ENCODE measurements around the gene RAVER1. TPM values are rescaled to one million over a fixed set of nuclear protein-coding genes. Genes with fewer than 3 reads are reported as not detected.
"Not testable (repeated sequence)": the region's sequence is repeated elsewhere in the genome, so short reads cannot be mapped to it uniquely, and the experiment has no call there.

The RAVER1 gene
- total and polyA plus RNA-seq, 3 donors from 2014 or later, result 32.3 to 49.6 (median 34.5) TPM

- DNase-seq, result no peak
- no peak for TF ChIP-seq POLR2A (IDR thresholded peaks at IDR 0.05)
- no peak for TF ChIP-seq CTCF (IDR thresholded peaks at IDR 0.05)
- Histone ChIP-seq H3K4me3 (no peak overlapping the region), H3K27me3 (no peaks in the 10 kb centered on the region), H3K4me1 (no peaks in the 10 kb centered on the region), H3K36me3 (ENCODE audit: low read depth, missing control alignments) (no peaks in the 10 kb centered on the region), H3K27ac (no peak overlapping the region), H3K9me3 (no peaks in the 10 kb centered on the region)
- WGBS, 2 donors, result 86 to 90% methylated on average over 10 of the region's 10 CpGs
- intact Hi-C loops (cut with DNase I; ENCODE audit: low total_unique reads), result no loop called here
Observed at GRCh38 chr19:10344780-10345179, 11.5 kb upstream of the RAVER1 start.

GRCh38 chr19:10343495-10343894 is 10.2 kb upstream of the RAVER1 start:
- DNase-seq, result no peak
- 68 to 84% methylated on average over 2 of the region's 2 CpGs for WGBS, 2 donors
- Histone ChIP-seq H3K9me3 (no peaks in the 10 kb centered on the region), H3K27ac (no peak overlapping the region), H3K4me3 (no peak overlapping the region), H3K4me1 (no peaks in the 10 kb centered on the region), H3K36me3 (ENCODE audit: low read depth, missing control alignments) (no peaks in the 10 kb centered on the region), H3K27me3 (no peaks in the 10 kb centered on the region)
- TF ChIP-seq POLR2A (IDR thresholded peaks at IDR 0.05), result no peak
- no peak for TF ChIP-seq CTCF (IDR thresholded peaks at IDR 0.05)
- intact Hi-C loops (cut with DNase I; ENCODE audit: low total_unique reads), result no loop called here

DNA sequence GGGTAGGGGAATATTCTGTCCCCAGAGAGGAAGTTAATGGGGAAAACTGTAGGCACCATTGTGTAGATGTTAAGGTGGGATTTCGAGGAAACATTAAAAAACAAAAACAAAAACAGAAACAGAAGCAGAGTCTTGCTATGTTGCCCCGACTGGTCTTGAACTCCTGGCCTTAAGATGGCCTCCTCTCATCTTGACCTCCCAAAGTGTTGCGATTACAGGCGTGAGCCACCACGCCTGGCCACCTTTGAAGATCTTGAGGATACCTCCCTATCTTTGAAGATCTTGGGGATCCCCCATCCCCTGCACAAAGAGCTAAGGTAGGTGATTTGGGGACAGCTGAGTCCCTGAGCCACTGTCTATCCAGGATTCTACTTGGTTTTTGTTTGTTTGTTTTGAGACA is 6.6 kb upstream of the RAVER1 start:
- Histone ChIP-seq H3K9me3 (no peaks in the 10 kb centered on the region), H3K36me3 (ENCODE audit: low read depth, missing control alignments) (no peaks in the 10 kb centered on the region), H3K4me1 (no peaks in the 10 kb centered on the region), H3K27ac (no peak overlapping the region), H3K27me3 (no peaks in the 10 kb centered on the region), H3K4me3 (no peak overlapping the region)
- no peak for DNase-seq
- 93 to 96% methylated on average over 5 of the region's 5 CpGs for WGBS, 2 donors
- TF ChIP-seq CTCF (IDR thresholded peaks at IDR 0.05) (no peak), POLR2A (IDR thresholded peaks at IDR 0.05) (no peak)
- intact Hi-C loops (cut with DNase I; ENCODE audit: low total_unique reads), result no loop called here

DNA sequence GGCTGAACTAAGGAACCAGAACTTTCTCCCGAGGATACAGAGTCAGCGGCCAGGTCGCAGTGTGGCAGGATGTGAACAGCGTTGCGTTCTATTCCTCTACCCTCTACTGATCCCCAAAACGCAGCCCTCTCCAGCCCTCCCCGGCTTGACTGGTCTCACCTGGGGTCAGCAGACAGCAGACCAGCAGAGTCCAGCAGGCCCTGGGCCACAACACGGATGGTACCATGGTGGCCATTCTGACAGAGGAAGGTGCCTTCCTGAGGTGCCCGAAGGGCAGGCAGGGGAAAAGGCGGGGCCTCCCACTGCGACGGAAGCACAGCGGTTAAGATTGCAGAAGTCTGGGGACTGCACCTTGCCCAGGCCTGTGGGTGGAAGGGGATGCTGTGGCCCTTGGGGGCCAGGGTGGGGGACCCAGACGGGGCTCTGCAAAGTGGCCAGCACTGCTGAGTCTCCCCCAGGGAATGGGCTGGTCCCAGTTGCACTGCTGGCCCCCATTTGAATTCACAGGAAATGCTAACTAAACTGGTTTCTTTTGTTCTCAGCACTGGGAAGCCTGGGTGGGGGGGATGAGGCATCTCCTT is 6.1 kb upstream of the RAVER1 start, which contains the start of gene ICAM3:
Gene ICAM3, minus strand, starts transcription at position 245 of the 581 bp plus-strand sequence. Its CDS starts 10 bp downstream, at position 235.
- Histone ChIP-seq H3K4me1 (peaks cover under 1% of the 10 kb centered on the region), H3K4me3 (no peak within 1 kb of the TSS), H3K9me3 (no peaks in the 10 kb centered on the region), H3K27ac (no peak within 1 kb of the TSS), H3K27me3 (no peaks in the 10 kb centered on the region), H3K36me3 (ENCODE audit: low read depth, missing control alignments) (no peaks in the 10 kb centered on the region)
- DNase-seq, result no peak
- 73 to 87% methylated on average over 11 to 14 of the region's 14 CpGs for WGBS, 2 donors
- no peak for TF ChIP-seq CTCF (IDR thresholded peaks at IDR 0.05)
- no peak for TF ChIP-seq POLR2A (IDR thresholded peaks at IDR 0.05)
- intact Hi-C loops (cut with DNase I; ENCODE audit: low total_unique reads), result no loop called here

DNA sequence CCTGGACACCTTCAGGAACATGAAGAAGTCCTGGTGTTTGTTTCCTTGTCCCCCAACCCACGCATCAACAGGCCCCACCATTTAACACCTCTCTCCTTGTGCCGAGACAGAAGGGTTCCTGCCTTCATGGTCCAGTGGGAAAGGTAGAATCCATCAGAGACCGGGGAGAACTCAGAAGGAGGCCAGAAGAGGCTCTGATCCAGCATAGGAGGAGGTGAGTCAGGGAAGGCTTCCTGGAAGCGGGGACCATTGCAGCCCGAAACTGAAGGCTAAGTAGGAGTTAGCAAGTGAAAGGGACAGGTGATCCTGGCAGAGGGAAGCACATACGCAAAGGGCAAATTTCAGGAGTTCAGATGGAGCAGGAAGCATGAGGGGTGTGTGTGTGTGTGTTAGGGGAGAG is 5.6 kb upstream of the RAVER1 start:
- 89% methylated on average over 6 of the region's 6 CpGs for WGBS, 2 donors
- no peak overlapping the region for H3K4me3 ChIP-seq
- no peak overlapping the region for H3K27ac ChIP-seq
- no peak for DNase-seq
- intact Hi-C loops (cut with DNase I; ENCODE audit: low total_unique reads), result no loop called here
- no peaks in the 10 kb centered on the region for H3K36me3 ChIP-seq (ENCODE audit: low read depth, missing control alignments)
- H3K4me1 ChIP-seq, result peaks cover 6% of the 10 kb centered on the region
- H3K27me3 ChIP-seq, result no peaks in the 10 kb centered on the region
- no peak for TF ChIP-seq CTCF (IDR thresholded peaks at IDR 0.05)
- TF ChIP-seq POLR2A (IDR thresholded peaks at IDR 0.05), result no peak
- no peaks in the 10 kb centered on the region for H3K9me3 ChIP-seq

GRCh38 chr19:10336725-10337124 is 3.4 kb upstream of the RAVER1 start:
- H3K9me3 ChIP-seq; H3K4me3 ChIP-seq; H3K27ac ChIP-seq; intact Hi-C loops (cut with DNase I; ENCODE audit: low total_unique reads); DNase-seq; H3K27me3 ChIP-seq; H3K36me3 ChIP-seq (ENCODE audit: low read depth, missing control alignments): not testable (repeated sequence)
- 91 to 92% methylated on average over 9 of the region's 9 CpGs for WGBS, 2 donors
- peaks cover 19% of the 10 kb centered on the region for H3K4me1 ChIP-seq
